Measurements from ENCODE around the gene DOLK.

DOLK gene

GRCh38 chr9:128912270-128912853 lies 35.0 kb downstream of the DOLK start:
- H3K4me3 ChIP-seq (ENCODE audit: low read depth, low read length), result no peak overlapping the region

GRCh38 chr9:128911529-128912035 lies 35.8 kb downstream of the DOLK start:
- no peak for DNase-seq (ENCODE audit: low read depth)

More at GRCh38 chr9:128912270-128912853, 35.0 kb downstream of the DOLK start:
- peak; percentile 44 for DNase-seq (ENCODE audit: low read depth)

GRCh38 chr9:128910906-128911305 lies 36.5 kb downstream of the DOLK start:
- no peak for DNase-seq (ENCODE audit: low read depth)
- H3K4me3 ChIP-seq (ENCODE audit: low read depth, low read length), result no peak overlapping the region

More at GRCh38 chr9:128911529-128912035, 35.8 kb downstream of the DOLK start:
- H3K4me3 ChIP-seq (ENCODE audit: low read depth, low read length), result no peak overlapping the region

- no peak for DNase-seq (ENCODE audit: low read depth)
- no peak overlapping the region for H3K4me3 ChIP-seq (ENCODE audit: low read depth, low read length)
These were observed 37.5 kb downstream of the DOLK start for GRCh38 chr9:128909859-128910258.

- H3K4me3 ChIP-seq (ENCODE audit: low read depth, low read length), result no peak overlapping the region
- no peak for DNase-seq (ENCODE audit: low read depth)
These were observed 39.0 kb downstream of the DOLK start for GRCh38 chr9:128908372-128908771.

GRCh38 chr9:128906741-128907140 lies 40.7 kb downstream of the DOLK start:
- no peak overlapping the region for H3K4me3 ChIP-seq (ENCODE audit: low read depth, low read length)
- DNase-seq (ENCODE audit: low read depth), result no peak

GRCh38 chr9:128905964-128906363 lies 41.4 kb downstream of the DOLK start:
- no peak for DNase-seq (ENCODE audit: low read depth)
- H3K4me3 ChIP-seq (ENCODE audit: low read depth, low read length), result no peak overlapping the region

GRCh38 chr9:128903871-128904620 lies 43.4 kb downstream of the DOLK start:
- no peak for DNase-seq (ENCODE audit: low read depth)
- H3K4me3 ChIP-seq (ENCODE audit: low read depth, low read length), result no peak overlapping the region

- no peak overlapping the region for H3K4me3 ChIP-seq (ENCODE audit: low read depth, low read length)
- no peak for DNase-seq (ENCODE audit: low read depth)
These were observed 44.3 kb downstream of the DOLK start for GRCh38 chr9:128903079-128903461.

- no peak for DNase-seq (ENCODE audit: low read depth)
- H3K4me3 ChIP-seq (ENCODE audit: low read depth, low read length), result no peak overlapping the region
These were observed 44.9 kb downstream of the DOLK start for GRCh38 chr9:128902351-128903078.

- H3K4me3 ChIP-seq (ENCODE audit: low read depth, low read length), result no peak overlapping the region
- no peak for DNase-seq (ENCODE audit: low read depth)
These were observed 45.6 kb downstream of the DOLK start for GRCh38 chr9:128901822-128902221.

GRCh38 chr9:128901379-128901778 lies 46.0 kb downstream of the DOLK start:
- DNase-seq (ENCODE audit: low read depth), result no peak
- no peak overlapping the region for H3K4me3 ChIP-seq (ENCODE audit: low read depth, low read length)

GRCh38 chr9:128899566-128900322 lies 47.7 kb downstream of the DOLK start:
- no peak overlapping the region for H3K4me3 ChIP-seq (ENCODE audit: low read depth, low read length)
- no peak for DNase-seq (ENCODE audit: low read depth)

- DNase-seq (ENCODE audit: low read depth), result no peak
- H3K4me3 ChIP-seq (ENCODE audit: low read depth, low read length), result no peak overlapping the region
These were observed 48.4 kb downstream of the DOLK start for GRCh38 chr9:128898845-128899565.

GRCh38 chr9:128898382-128898781 lies 49.0 kb downstream of the DOLK start:
- no peak for DNase-seq (ENCODE audit: low read depth)
- H3K4me3 ChIP-seq (ENCODE audit: low read depth, low read length), result no peak overlapping the region

GRCh38 chr9:128895556-128895955 lies 51.8 kb downstream of the DOLK start:
- no peak for DNase-seq (ENCODE audit: low read depth)

More at GRCh38 chr9:128895556-128895955, 51.8 kb downstream of the DOLK start:
- no peak overlapping the region for H3K4me3 ChIP-seq (ENCODE audit: low read depth, low read length)

Measured in skeletal muscle cell (primary cell).